NT2/D1 (cell line): ENCODE measurements around the gene XYLT1.

Source experiments
- DNase-seq: peaks from one replicate; pipeline ENCODE4 v3.0.0-alpha.2; 2011; ENCODE audit warnings: low read depth, low spot score
- H3K27me3 ChIP-seq: 2 replicates; pipeline ENCODE4 v1.6.0; 2011; ENCODE audit warnings: mild to moderate bottlenecking; ENCODE audit not compliant: insufficient read length, insufficient read depth
- H3K36me3 ChIP-seq: 2 replicates; pipeline ENCODE4 v1.6.1; 2011; ENCODE audit warnings: mild to moderate bottlenecking, low read length, mixed read lengths; ENCODE audit not compliant: insufficient read depth, insufficient read length
- H3K4me1 ChIP-seq: 2 replicates; pipeline ENCODE4 v1.5.1; 2011; ENCODE audit not compliant: insufficient read depth, insufficient read length
- H3K4me3 ChIP-seq: 2 replicates; pipeline ENCODE4 v1.5.1; 2011; ENCODE audit warnings: low read depth; ENCODE audit not compliant: insufficient read length
- H3K9ac ChIP-seq: 2 replicates; pipeline ENCODE4 v1.6.0; 2011; ENCODE audit warnings: low read depth; ENCODE audit not compliant: insufficient read length
- H3K9me3 ChIP-seq: 2 replicates; pipeline ENCODE4 v1.5.1; 2011; ENCODE audit warnings: mild to moderate bottlenecking, low read length; ENCODE audit not compliant: insufficient read depth
- SUZ12 ChIP-seq: IDR thresholded peaks from 2 replicates; pipeline ENCODE4 v1.6.1; 2011; ENCODE audit not compliant: insufficient read length, insufficient read depth; ENCODE audit errors: extremely low read depth
- YY1 ChIP-seq: IDR thresholded peaks from 2 replicates; pipeline ENCODE4 v1.6.1; 2011; ENCODE audit not compliant: insufficient read length, insufficient read depth
- ZNF274 ChIP-seq: IDR thresholded peaks from 2 replicates; pipeline ENCODE4 v1.6.1; 2011; ENCODE audit warnings: mild to moderate bottlenecking, low read depth, low read length

The XYLT1 gene

GRCh38 chr16:17465460-17465859 is 5.3 kb downstream of the XYLT1 start:
- Histone ChIP-seq H3K4me1 (peaks cover 12% of the 10 kb centered on the region), H3K4me3 (no peak overlapping the region), H3K9me3 (no peaks in the 10 kb centered on the region), H3K27me3 (peaks cover 15% of the 10 kb centered on the region), H3K36me3 (peaks cover 3% of the 10 kb centered on the region), H3K9ac (no peak overlapping the region)
- TF ChIP-seq SUZ12 = no peak
- no peak for TF ChIP-seq YY1
- no peak for TF ChIP-seq ZNF274
- DNase-seq = no peak

GRCh38 chr16:17463335-17463734 is 7.4 kb downstream of the XYLT1 start:
- H3K9me3 ChIP-seq = no peaks in the 10 kb centered on the region
- peaks cover 3% of the 10 kb centered on the region for H3K36me3 ChIP-seq
- H3K4me3 ChIP-seq = no peak overlapping the region
- H3K9ac ChIP-seq = no peak overlapping the region
- H3K27me3 ChIP-seq = no peaks in the 10 kb centered on the region
- H3K4me1 ChIP-seq = peaks cover 6% of the 10 kb centered on the region
- DNase-seq = no peak
- TF ChIP-seq SUZ12 (no peak), ZNF274 (no peak), YY1 (no peak)

- TF ChIP-seq ZNF274 (no peak), YY1 (no peak), SUZ12 (no peak)
- Histone ChIP-seq H3K36me3 (peaks cover 3% of the 10 kb centered on the region), H3K4me1 (peaks cover 3% of the 10 kb centered on the region), H3K9me3 (no peaks in the 10 kb centered on the region), H3K9ac (no peak overlapping the region), H3K4me3 (no peak overlapping the region), H3K27me3 (no peaks in the 10 kb centered on the region)
- DNase-seq = no peak
Measured at GRCh38 chr16:17461951-17462729, 8.6 kb downstream of the XYLT1 start.

GRCh38 chr16:17460890-17461289 is 9.9 kb downstream of the XYLT1 start:
- no peak for DNase-seq

GRCh38 chr16:17459903-17460521 is 10.7 kb downstream of the XYLT1 start:
- no peaks in the 10 kb centered on the region for H3K27me3 ChIP-seq
- H3K36me3 ChIP-seq = peaks cover 3% of the 10 kb centered on the region
- no peaks in the 10 kb centered on the region for H3K9me3 ChIP-seq
- no peak for DNase-seq
- TF ChIP-seq YY1 = no peak
- no peak for TF ChIP-seq ZNF274
- no peak for TF ChIP-seq SUZ12
- no peak overlapping the region for H3K9ac ChIP-seq
- H3K4me1 ChIP-seq = peaks cover 3% of the 10 kb centered on the region
- H3K4me3 ChIP-seq = no peak overlapping the region

More at GRCh38 chr16:17460890-17461289, 9.9 kb downstream of the XYLT1 start:
- TF ChIP-seq YY1 (no peak), ZNF274 (no peak), SUZ12 (no peak)
- Histone ChIP-seq H3K36me3 (peaks cover 3% of the 10 kb centered on the region), H3K9ac (no peak overlapping the region), H3K27me3 (no peaks in the 10 kb centered on the region), H3K4me3 (no peak overlapping the region), H3K4me1 (peaks cover 3% of the 10 kb centered on the region), H3K9me3 (no peaks in the 10 kb centered on the region)

GRCh38 chr16:17457997-17458396 is 12.8 kb downstream of the XYLT1 start:
- peaks cover 3% of the 10 kb centered on the region for H3K4me1 ChIP-seq
- no peaks in the 10 kb centered on the region for H3K27me3 ChIP-seq
- no peak overlapping the region for H3K9ac ChIP-seq
- DNase-seq = no peak
- no peak overlapping the region for H3K4me3 ChIP-seq
- no peaks in the 10 kb centered on the region for H3K9me3 ChIP-seq
- TF ChIP-seq SUZ12 = no peak
- peaks cover 3% of the 10 kb centered on the region for H3K36me3 ChIP-seq

GRCh38 chr16:17457513-17457912 is 13.2 kb downstream of the XYLT1 start:
- Histone ChIP-seq H3K36me3 (peaks cover 3% of the 10 kb centered on the region), H3K27me3 (no peaks in the 10 kb centered on the region), H3K9ac (no peak overlapping the region), H3K4me1 (peaks cover 3% of the 10 kb centered on the region), H3K4me3 (no peak overlapping the region), H3K9me3 (no peaks in the 10 kb centered on the region)
- TF ChIP-seq ZNF274 = no peak
- TF ChIP-seq YY1 = no peak
- no peak for TF ChIP-seq SUZ12
- DNase-seq = no peak
